HG03064 (cell line): Measurements from ENCODE around the gene RPL11.
A peak's percentile ranks its signal among the peaks of the same experiment; 100 is the strongest.
"Not testable (repeated sequence)": the region's sequence is repeated elsewhere in the genome, so short reads cannot be mapped to it uniquely, and the experiment has no call there.

ENCODE experiments used
- ATAC-seq: cut with Tn5 transposase; IDR thresholded peaks from one replicate; pipeline ENCODE4 v1.9.1; 2021; ENCODE audit warnings: low read depth; ENCODE audit not compliant: unreplicated experiment

RPL11 gene

DNA sequence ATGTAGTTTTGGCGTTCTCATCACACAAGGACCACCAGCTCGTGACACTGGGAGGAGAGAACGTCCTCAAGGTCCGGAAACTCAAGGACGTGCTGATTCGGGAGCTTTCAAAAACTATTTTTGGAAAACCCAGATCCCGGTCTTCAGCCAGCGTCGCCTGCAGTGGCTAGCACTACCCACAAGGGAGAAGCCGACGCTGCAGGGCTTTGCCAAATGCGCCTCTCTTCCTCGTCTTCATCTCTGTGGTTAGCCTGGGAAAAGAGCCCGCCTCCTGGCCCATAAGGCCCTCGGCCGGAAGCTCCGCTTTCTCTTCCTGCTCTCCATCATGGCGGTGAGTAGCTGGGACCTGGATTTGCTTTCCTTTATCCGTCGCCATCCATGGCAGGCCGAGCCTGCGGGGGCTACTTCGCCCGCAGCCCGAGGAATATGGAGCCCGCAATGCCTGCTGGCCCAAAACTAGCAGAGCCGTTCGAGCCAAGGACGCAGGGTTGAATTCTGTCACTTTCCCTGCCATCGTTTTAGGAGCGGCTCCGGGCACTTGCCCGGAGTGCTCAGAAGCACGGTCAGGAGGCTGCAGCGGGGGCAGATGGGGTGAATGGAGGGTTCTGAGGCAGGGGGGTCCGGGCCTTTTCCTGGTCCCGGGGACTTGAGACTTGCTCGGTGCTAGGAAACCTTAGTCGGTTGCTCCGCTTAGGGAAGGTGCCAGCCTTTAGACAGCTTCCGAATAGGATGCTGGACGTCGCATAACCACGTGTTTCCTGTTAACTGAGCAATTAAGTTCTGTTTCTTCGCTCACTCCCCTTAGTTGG, at the start of gene RPL11:
RPL11 (plus strand) TSS at position 308 of the 809 bp plus-strand sequence; CDS start at position 326, 18 bp downstream.
- ATAC-seq, result peak; percentile 83

DNA sequence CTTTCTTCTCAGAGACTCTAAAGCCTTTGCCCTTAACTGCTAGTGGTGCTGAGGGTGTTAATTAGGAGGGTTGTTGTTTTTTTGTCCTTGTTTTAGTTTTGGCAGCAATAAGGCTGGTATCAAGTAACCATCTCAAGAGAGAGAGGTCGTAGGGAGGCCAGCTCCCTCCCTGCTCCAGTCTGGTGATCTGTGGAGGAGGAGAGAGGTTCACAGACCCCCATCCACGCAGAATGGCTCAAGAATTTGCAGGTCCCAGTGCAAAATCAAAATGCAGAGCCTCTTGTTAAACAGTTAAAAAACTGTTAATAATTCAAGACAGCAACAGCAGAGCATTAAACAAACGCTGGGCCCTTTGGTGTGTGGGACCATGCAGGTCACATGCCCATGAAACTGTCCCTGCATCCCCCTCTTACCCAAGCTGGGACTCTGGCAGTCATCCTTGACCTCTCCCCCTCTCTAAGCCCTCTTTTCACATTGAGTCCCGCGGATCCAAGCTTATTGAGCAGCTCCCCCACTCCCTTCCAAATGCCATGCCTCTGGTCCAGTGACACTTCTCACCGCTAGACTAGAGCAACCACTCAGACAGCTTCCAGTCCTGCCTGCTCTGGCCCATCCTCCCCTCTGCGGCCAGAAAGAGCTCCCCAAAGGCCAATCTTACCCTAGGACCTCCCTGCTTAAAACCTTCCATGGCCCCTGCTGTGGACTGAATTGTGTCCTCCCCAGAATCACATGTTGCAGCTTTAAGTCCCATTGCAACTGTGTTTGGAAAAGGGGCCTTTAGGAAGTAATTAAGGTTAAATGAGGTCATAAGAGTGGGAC, 47.7 kb upstream of the RPL11 start:
- ATAC-seq, result no peak

DNA sequence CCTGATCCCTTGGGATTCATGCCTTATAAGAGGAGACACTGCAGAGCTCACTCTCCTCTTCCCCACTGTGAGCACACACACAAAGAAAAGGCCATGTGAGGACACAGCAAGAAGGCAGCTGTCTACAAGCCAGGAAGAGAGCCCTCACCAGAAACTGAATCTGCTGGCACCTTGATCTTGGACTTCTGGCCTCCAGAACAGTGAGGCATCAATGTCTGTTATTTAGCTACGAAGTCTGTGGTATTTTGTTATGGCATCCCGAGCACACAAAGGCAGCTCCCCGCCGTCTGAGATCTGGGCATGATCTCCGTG, 47.1 kb upstream of the RPL11 start:
- no peak for ATAC-seq

DNA sequence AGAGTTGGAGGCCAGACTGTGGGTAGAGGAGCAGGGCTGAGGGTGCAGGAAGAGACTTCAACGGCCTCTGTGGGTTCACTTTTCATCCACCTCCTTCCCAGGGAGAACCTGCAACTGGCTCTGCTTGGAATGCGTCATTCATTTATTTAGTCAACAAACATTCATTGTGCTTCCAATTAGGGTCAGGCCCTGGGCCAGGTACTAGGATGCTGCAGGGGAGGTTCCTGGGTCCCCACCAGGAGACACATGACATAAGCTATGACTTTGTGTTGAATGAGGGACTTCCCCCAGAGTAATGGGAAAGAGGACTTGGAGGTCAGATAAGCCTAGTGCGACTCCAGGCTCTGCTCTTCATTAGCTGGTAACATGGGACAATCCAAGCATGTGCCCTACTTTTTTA, 46.3 kb upstream of the RPL11 start:
- ATAC-seq, result no peak

- ATAC-seq, result no peak
These were observed 45.5 kb upstream of the RPL11 start for GRCh38 chr1:23646091-23646490.

- ATAC-seq, result no peak
These were observed 45.1 kb upstream of the RPL11 start for GRCh38 chr1:23646541-23646940.

GRCh38 chr1:23648576-23648975, 43.0 kb upstream of the RPL11 start:
- ATAC-seq, result no peak

DNA sequence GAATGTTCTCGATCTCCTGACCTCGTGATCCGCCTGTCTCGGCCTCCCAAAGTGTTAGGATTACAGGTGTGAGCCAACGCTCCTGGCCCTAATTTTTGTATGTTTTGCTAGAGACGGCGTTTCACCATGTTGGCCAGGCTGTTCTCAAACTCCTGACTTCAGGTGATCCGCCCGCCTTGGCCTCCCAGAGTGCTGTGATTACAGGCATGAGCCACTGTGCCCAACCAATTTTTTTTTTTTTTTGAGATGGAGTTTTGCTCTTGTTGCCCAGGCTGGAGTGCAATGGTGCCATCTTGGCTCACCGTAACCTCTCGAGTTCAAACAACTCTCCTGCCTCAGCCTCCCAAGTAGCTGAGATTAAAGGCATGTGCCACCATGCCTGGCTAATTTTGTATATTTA, 42.4 kb upstream of the RPL11 start:
- not testable (repeated sequence) for ATAC-seq

DNA sequence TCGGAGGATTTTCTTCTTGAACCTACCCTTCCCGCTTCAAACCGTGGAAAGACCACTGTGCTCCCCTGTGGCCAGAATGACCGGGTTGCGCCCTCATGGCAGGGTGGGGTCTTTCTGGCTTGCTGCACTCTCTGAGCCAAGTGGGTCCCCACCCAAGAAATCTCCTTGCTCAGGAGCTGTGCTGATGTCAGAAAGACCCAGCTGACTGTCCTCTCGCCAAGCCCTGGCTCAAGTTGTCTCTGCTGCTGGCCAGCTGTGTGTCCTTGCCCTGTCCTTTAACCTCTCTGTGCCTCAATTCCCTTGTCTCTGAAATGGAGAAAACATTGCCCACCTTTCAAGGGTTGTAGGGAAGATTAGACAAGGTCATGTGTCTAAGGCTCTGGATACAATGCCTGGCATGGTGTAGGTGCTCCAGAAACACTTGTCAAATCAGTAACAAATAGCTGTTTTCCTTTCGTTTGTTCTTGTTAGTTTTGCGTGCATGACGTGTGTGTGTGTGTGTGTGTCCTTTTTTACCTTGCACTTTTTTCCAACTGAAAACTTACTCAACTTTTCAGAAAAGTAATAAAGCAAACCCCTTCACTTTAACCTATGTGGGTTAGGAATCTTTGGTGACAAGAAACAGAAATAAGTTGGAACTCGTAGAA, 41.1 kb upstream of the RPL11 start:
- ATAC-seq, result no peak

- no peak for ATAC-seq
These were observed 40.4 kb upstream of the RPL11 start for GRCh38 chr1:23651069-23651808.

- ATAC-seq, result no peak
These were observed 33.8 kb upstream of the RPL11 start for GRCh38 chr1:23657659-23658275.

GRCh38 chr1:23660671-23661070, 30.9 kb upstream of the RPL11 start:
- ATAC-seq, result no peak

- no peak for ATAC-seq
These were observed 29.7 kb upstream of the RPL11 start for GRCh38 chr1:23661887-23662286.

- no peak for ATAC-seq
These were observed 26.5 kb upstream of the RPL11 start for GRCh38 chr1:23664837-23665795.

DNA sequence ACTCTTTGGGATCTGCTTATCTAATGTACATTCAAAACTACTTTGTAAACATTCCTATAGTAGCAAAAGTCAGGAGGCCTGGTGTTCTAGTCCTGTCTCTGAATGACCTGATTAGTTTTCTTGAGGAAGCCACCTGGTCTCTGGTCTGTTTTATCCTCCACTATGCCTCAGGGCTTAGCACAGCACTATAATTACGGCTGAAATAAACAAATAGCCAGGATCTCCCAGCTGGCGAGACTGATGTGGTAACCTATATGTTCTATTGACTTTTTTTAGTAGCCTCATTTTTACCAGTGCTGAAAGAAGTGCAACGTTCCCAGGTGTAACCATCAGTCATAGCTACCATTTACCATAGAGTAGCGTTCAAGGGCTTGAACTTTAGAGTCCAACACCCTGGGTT, 24.2 kb upstream of the RPL11 start:
- no peak for ATAC-seq

DNA sequence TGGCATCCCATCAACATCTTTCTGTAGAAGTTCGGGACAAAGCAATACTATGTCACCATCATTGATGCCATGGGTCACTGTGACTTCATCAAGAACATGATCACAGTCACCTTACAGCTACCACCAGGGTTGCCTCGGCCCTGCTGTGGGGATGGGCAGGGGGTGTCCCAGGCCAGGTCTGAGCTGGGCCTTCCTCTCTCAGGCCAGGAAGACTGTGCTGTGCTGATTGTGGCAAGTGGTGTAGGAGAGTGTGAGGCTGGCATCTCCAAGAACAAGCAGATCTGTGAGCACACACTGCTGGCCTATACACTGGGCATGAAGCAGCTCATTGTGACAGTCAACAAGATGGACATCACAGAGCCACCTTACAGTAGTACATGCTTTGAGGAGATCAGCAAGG, 20.9 kb upstream of the RPL11 start:
- ATAC-seq, result no peak

DNA sequence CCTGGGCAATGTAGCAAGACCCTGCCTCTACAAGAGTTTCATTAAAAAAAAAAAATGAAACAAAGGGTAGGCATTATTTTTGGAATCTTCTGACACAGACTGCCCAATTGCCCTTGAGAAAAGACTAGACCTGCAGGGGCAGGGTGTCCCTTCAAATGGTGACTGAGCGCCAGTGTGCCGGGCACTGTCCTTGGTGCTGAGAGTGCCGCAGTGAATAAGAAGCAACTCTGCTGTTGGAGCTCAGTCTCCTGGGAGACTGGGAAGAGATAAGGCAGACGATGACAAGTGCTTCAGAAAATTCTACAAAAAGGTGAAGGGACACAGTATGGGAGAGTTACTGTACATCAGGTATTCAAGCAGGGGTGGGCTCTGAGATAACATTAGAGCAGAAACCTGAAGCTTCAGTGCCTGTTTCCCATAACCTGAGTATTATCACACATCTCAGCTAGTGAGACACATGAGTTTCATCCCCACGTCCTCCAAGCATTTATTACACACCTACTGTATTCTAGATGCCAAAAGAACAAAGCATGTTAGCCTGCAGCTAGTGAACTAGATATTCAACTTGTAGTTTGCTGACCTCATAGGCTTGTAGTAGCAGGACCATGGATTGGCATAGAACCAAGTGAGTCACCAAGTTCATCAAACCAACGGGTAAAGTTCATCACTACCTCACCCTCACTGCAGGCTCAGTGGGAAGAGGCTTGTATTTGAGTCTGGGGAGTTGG, 18.4 kb upstream of the RPL11 start:
- no peak for ATAC-seq

DNA sequence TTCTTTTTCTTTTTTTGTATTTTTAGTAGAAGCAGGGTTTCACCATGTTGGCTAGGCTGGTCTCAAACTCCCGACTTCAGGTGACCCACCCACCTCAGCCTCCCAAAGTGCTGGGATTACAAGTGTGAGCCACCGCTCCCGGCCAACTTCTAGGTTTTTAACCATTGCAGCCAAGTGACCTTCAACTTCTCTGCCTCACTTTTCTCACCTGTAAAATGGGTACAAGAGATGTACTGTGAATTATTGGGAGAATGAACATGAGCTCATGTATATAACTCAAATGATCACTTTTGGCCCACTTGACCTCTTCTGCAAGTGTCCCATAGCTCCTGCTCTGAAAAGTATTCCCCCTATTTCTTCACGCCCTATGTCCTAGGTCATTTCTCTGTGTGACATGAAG, 11.8 kb upstream of the RPL11 start:
- ATAC-seq, result no peak

- ATAC-seq, result no peak
These were observed 8.7 kb upstream of the RPL11 start for GRCh38 chr1:23682946-23683345.
